GM18861 (cell line): ENCODE results near the gene CREB3.
A peak's percentile ranks its signal among the peaks of the same experiment; 100 is the strongest.

Source experiments
- ATAC-seq: cut with Tn5 transposase; IDR thresholded peaks from one replicate; pipeline ENCODE4 v1.9.1; 2021; ENCODE audit not compliant: unreplicated experiment

The CREB3 gene

GRCh38 chr9:35725362-35725761 is 7.1 kb upstream of the CREB3 start:
- ATAC-seq, result no peak

- ATAC-seq, result peak; percentile 43
These were observed 5.5 kb upstream of the CREB3 start for GRCh38 chr9:35726931-35727330.

DNA sequence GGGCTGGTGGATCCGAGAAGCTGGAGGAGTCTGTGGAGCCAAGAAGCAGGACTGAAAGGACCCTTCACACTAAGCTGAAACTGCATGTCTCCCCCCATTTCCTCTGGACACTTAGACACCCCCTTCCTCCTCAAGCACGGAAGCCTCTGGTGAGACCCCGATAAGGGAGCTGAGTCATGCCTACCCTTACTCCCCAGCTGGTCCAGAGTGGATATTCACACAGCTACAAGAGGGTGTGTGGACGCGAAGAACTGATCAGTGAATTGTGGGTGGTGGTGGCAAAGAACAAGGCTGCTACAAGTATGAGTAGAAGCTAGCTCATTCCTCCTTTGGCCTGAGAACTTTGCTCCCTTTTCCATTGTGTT is 4.8 kb upstream of the CREB3 start:
- ATAC-seq, result no peak

DNA sequence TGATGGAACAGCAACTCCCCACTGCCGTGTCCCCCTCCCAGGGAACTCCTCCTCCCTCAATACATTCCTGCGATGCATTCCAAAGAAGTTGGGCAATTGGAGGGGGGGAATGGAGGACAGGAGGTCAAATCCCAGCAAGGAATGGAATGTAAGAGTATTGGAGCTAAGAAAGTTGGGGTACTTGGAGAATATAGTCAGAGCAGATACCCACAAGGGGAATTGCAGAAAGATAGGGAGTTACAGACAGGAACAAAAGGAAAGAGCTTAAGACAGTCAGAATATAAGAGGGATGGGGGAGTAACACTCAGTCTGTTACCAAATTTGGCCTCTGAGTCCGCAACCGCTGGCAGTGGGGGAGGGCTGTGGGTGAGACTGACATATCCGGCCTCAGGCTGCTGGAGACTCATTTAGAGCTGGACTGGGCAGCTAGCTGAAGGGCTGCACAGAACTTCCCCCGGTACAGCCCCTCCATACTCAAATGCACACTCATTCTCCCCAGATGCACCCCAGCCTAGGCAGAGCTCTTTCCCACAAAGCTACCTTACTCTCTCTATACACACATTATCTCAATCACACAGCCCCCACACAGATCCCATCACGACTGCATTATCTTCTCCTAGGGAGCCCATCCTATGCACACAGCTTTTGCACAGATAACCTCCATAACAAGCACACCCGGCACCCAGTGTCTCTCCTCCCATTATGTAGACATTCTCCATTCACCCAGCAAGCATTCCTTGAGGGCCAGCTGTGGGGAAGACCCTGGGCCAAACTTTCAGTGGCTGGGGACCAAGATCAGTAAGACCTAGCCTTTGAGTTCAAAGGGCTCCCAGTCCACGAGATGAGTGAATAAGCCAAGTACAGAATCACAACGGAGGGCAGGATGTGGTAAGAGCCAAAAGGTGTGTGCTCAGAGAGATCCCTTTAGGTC is 4.2 kb upstream of the CREB3 start:
- ATAC-seq, result no peak

DNA sequence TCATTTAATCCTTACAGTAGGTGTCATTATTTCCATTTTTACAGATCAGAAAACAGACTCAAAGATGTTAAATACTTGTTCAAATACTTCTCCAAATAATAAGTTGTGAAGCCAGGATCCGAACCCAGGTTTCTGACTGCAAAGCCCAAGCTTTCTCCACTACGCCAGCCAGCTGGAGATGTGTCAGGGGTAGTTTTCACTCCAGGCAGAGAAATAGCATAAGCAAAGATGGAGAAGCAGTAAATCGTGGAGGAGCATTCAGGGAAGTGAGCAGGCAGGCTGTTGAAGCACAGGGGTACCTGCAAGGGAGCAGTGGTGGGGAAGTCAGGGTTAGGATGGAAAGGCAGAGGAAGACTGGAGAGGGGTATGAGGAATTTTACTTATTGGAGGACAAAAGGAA is 3.4 kb upstream of the CREB3 start:
- no peak for ATAC-seq

GRCh38 chr9:35729700-35730485 is 2.6 kb upstream of the CREB3 start:
- ATAC-seq, result no peak

DNA sequence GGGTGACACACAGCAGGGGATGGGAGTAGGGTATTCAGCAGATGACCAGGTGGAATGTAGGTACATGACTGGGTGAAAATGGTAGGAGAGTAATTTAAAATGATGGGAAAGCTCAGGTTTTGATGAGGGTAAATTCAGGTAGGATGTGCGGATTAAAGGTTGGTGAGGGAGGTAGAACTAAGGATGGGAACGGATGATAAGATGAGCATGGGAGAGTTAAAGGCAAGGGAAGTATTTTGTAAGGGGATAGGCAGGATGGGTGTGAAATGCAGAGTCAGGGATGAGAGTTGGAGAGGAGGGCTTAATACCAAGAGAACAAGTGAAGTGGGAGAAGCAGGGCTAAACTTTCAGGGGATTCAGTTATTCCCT is 2.0 kb upstream of the CREB3 start:
- no peak for ATAC-seq

DNA sequence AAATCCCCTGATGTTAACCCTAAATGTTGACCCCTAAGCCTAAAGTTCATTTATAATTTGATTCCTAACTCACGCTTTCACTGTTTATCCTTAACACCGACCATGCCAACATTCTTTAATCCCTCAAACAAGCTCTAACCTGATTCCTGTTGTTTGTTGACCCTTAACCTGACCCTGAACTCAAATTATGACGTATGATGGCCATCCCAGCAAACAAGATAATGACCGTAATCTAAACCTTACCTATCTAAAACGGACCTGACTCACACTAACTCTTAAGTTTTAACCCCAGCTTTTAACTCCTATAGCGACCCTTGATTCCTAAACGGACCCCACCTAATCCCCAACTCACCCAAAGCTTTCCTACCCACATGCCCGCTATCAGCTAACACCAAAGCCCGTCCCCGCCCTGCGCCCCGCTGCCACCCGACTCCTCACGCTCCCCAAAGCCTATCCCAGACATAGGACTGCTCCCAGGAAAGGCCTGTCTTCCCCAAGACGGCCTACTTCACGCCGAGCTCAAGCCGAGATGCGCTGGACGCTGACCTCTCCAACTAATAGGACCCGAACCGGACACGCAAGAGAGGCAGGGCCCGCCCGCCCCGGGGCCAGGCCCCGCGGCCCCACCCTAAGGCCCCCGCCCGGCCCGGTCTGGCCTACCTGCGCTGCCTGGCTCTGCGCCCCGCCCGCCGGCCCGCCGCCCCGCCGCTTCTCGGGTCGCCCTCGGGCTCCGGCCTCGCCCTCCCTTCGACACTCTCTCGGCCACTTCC is 866 bp upstream of the CREB3 start:
- no peak for ATAC-seq

GRCh38 chr9:35732800-35733541 is 505 bp downstream of the CREB3 start:
- peak; percentile 2 for ATAC-seq

- no peak for ATAC-seq
These were observed 1.6 kb downstream of the CREB3 start for GRCh38 chr9:35734096-35734495.

DNA sequence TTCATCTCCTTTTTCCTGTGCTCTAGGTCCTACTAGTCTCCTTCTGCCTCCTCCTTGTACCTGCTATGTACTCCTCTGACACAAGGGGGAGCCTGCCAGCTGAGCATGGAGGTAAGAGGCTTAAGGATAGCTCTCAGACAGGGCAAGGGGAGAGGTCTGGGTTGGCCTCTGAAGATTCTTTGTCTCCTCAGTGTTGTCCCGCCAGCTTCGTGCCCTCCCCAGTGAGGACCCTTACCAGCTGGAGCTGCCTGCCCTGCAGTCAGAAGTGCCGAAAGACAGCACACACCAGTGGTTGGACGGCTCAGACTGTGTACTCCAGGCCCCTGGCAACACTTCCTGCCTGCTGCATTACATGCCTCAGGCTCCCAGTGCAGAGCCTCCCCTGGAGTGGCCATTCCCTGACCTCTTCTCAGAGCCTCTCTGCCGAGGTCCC is 3.8 kb downstream of the CREB3 start:
- ATAC-seq, result no peak

DNA sequence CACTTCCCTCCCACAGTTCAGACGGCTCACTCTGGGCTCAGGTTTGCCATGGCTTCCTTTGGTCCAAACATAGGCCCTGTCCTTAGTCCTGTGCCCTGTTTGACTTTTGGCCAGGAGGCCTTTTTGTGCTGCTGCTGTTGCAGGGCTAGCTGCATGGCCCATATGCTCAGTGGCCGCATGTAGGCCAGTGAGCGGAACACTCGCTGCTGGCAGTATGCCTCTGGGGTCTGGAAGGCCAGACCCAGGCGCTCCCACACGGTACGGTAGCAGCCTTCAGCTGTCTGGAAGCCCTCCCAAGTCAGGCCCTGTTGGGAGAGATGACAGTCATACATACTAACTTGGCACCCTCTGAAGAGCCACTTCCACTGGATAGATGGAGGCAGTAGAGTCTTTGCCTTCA is 4.7 kb downstream of the CREB3 start:
- no peak for ATAC-seq

DNA sequence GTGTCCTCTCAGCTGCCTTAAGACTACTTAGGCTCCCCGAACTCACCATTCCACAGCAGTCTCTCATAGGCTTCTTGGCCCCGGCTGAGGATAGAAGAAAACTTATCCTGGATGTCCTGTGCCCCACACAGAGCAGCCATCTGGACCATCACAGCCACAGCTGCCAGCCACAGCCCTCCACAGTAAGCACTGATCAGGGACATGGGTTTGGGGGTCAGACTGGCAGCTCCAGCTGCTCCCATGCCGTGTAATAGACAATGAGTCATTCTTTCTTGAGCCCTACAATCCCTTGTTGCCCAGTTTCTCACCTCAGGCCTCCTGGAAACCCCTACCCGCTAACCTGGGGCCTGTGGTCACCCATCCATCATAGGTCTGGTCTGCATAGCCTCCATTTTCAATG is 5.7 kb downstream of the CREB3 start:
- no peak for ATAC-seq

DNA sequence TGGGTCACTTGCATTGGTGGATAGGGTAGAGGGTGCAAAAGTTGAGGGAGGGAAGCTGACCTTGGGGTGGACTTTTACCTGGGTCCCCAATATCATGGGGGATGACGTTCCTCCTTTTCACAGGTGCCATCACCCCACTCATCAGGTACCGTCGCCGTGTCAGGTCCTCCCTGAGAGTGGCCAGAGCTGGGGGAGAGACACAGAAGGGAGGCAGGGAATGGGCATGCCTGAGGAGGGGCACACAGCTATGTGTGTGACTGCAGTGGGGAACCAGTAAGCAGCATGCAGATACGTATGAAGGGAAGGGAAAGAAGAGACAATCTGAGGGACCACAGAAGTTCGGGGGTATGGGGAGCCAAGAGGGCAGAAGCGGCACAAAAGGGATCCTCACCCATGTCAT is 6.5 kb downstream of the CREB3 start:
- ATAC-seq, result no peak

- no peak for ATAC-seq
These were observed 7.8 kb downstream of the CREB3 start for GRCh38 chr9:35740243-35740642.

DNA sequence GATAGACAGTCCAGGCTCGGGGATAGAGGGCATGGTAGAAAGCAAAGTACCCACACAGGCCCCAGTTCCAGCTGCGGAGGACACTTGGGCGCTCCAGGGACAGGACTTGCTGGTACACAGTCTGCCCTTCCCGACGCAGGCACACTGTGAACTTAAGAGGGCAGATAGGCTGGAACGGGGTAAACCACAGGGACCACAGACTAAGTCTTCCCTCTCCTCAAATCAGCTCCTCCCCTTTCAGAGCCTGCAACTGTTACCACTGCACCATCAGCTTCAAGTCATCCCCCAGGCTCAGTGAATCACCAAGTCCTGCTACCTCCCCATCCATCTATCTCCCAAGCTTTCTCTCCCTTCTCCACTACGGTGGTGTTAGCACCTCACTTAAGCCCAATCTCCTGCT is 9.3 kb downstream of the CREB3 start:
- ATAC-seq, result no peak

DNA sequence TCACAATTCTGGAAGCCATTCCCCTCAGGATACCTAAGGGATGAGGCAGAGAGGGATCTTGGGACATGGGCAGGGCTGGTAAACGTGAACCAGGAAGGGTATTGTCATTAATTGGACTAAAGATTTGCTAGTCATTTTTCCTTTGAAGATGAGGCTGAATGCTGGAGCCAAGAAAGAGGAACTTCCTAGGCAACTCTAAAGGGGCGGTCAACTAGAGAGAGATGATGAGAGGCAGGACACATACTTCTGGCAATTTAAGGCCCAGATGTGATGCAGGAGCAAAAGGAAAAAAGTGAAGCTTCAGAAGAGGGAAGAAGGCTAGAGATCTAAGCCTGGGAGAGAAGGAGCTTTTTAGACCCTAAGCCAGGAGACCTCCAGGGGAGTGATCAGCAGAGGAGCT is 11.0 kb downstream of the CREB3 start:
- ATAC-seq, result no peak

GRCh38 chr9:35743880-35744518 is 11.5 kb downstream of the CREB3 start:
- ATAC-seq, result no peak

DNA sequence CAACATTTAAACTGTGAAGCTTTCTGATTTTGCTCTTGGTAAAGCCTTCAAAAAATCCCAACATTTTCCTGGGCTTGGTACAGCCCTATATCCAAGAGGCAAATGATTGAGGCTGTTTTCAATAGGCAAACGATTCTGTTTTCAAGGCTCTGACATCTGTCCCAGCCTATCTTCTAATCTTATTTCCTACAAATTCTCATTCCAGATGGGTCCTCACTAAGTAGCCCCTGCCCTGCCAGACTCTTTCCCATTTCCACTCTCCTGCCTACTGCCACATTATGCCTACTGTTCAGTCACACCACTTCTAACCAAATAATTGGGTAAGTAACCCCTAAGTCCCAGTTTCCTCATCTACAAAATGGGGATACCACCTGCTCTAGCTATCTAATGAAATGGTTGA is 13.1 kb downstream of the CREB3 start:
- ATAC-seq, result no peak

- ATAC-seq, result no peak
These were observed 14.1 kb downstream of the CREB3 start for GRCh38 chr9:35746583-35746982.
